ENCODE measurements around the gene SLC5A1.

SLC5A1 gene

GRCh38 chr22:32119568-32120235 is 76.6 kb downstream of the SLC5A1 start:
- TF ChIP-seq CTCF (IDR thresholded peaks at IDR 0.05; ENCODE audit: low read depth, low read length, missing control alignments), result no peak
- no peak for DNase-seq (ENCODE audit: extremely low read depth, low read depth)
- H3K4me3 ChIP-seq (replicated peaks; ENCODE audit: low read depth, low read length), result no peak overlapping the region

GRCh38 chr22:32120603-32121002 is 77.5 kb downstream of the SLC5A1 start:
- no peak for DNase-seq (ENCODE audit: extremely low read depth, low read depth)
- TF ChIP-seq CTCF (IDR thresholded peaks at IDR 0.05; ENCODE audit: low read depth, low read length, missing control alignments), result no peak

GRCh38 chr22:32122899-32123298 is 79.8 kb downstream of the SLC5A1 start:
- no peak for DNase-seq (ENCODE audit: extremely low read depth, low read depth)
- no peak for TF ChIP-seq CTCF (IDR thresholded peaks at IDR 0.05; ENCODE audit: low read depth, low read length, missing control alignments)
- no peak overlapping the region for H3K4me3 ChIP-seq (replicated peaks; ENCODE audit: low read depth, low read length)

More at GRCh38 chr22:32120603-32121002, 77.5 kb downstream of the SLC5A1 start:
- no peak overlapping the region for H3K4me3 ChIP-seq (replicated peaks; ENCODE audit: low read depth, low read length)

GRCh38 chr22:32123657-32124056 is 80.6 kb downstream of the SLC5A1 start:
- no peak for DNase-seq (ENCODE audit: extremely low read depth, low read depth)
- TF ChIP-seq CTCF (IDR thresholded peaks at IDR 0.05; ENCODE audit: low read depth, low read length, missing control alignments), result no peak

GRCh38 chr22:32127904-32128303 is 84.8 kb downstream of the SLC5A1 start:
- TF ChIP-seq CTCF (IDR thresholded peaks at IDR 0.05; ENCODE audit: low read depth, low read length, missing control alignments), result peak; percentile 19
- DNase-seq (ENCODE audit: extremely low read depth, low read depth), result no peak

More at GRCh38 chr22:32123657-32124056, 80.6 kb downstream of the SLC5A1 start:
- H3K4me3 ChIP-seq (replicated peaks; ENCODE audit: low read depth, low read length), result no peak overlapping the region

GRCh38 chr22:32130464-32130863 is 87.4 kb downstream of the SLC5A1 start:
- no peak for TF ChIP-seq CTCF (IDR thresholded peaks at IDR 0.05; ENCODE audit: low read depth, low read length, missing control alignments)
- no peak overlapping the region for H3K4me3 ChIP-seq (replicated peaks; ENCODE audit: low read depth, low read length)
- no peak for DNase-seq (ENCODE audit: extremely low read depth, low read depth)

More at GRCh38 chr22:32127904-32128303, 84.8 kb downstream of the SLC5A1 start:
- H3K4me3 ChIP-seq (replicated peaks; ENCODE audit: low read depth, low read length), result no peak overlapping the region

GRCh38 chr22:32132126-32132525 is 89.1 kb downstream of the SLC5A1 start:
- no peak for TF ChIP-seq CTCF (IDR thresholded peaks at IDR 0.05; ENCODE audit: low read depth, low read length, missing control alignments)
- no peak overlapping the region for H3K4me3 ChIP-seq (replicated peaks; ENCODE audit: low read depth, low read length)
- DNase-seq (ENCODE audit: extremely low read depth, low read depth), result no peak

Measured in HFF-Myc (cell line).